ENCODE measurements around the gene TRAPPC6A.

TRAPPC6A gene

GRCh38 chr19:45163751-45164460, 14.1 kb downstream of the TRAPPC6A start:
- no peak for DNase-seq (ENCODE audit: low read depth)

DNA sequence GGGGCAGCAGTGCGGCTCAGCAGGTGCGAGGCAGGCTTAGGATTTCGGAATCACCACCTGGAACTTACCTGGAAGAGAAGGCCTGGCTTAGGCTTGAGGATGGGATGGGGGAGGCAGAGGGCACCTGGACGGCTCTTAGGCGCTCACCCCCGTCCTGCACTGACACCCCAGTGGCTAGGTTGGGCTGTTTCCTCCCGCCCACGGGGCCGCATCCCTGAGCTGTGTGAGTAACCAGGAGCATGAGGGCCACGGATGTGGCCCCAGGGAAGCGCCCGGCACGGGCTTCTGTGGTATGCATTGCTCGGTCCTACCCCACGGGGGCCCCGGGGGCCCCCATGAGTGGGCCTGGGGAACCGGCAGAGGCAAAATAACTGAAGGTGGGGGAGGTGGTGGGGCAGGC, 14.9 kb downstream of the TRAPPC6A start:
- DNase-seq (ENCODE audit: low read depth) = no peak

DNA sequence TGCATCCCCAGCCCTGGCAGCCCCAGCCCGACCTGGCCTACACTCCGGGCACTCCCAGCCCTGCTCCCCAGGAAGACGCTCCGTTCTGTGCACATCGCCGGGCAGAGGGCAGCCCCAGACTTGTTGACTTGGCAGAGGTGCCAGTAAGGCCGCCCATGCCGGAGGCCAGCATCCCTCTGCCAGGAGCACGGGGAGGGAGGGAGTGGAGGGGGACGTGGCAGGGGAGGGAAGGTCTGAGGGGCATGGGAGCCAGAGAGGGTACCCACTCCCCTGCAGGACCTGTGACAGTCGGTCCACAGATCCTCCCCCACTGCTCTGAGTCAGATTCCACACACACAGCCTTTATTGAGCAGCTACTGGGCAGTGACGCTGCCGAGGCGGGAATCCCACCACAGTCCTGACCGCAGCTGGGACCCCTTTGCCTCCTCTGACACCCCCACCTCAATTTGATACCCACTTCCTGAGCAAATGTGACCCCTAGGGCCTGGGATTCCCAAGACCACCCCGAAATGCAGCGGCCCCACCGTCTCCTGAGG, 15.4 kb downstream of the TRAPPC6A start:
- no peak for DNase-seq (ENCODE audit: low read depth)

- no peak for DNase-seq (ENCODE audit: low read depth)
Measured at GRCh38 chr19:45161738-45162607, 16.1 kb downstream of the TRAPPC6A start.

DNA sequence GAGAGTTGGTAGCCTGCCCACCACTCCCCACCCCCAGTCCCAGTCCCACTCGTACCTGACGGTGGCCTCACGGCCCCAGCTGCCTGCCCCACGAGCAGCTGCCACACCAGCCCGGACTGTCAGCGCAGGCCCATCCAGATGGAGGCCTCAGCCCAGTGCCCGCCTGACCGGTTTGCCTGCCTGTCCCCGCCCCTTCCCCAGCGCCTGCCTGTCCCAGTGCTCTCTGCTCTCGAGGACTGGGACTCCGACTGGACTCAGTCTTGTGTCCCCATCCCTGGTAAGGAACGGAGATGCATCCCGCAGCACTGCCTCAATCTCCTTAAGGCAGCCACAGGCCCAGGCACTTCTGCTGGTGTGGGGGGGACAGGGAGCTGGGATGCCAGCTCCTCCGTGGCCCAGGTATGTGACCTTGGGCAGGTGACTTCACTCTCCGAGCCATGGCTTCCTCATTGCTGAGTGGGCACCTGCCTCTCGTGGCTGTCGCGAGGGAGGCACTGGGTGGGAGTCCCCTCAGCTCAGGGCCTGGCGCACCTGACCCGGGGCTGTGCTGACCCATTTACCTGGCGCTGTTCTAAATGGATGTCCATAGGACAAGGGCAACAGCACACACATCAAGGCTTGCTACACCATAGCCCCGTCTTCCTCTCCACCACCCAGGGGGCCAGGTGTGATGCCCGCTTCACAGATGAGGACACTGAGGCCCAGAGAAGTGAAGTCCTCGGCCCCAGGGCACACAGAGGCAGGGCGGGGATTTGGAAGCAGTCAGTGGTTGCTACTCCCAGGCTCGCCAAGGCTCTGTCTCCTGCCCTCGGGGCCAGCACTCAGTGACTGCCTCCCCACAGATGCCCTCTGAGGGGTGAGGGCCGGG, 16.9 kb downstream of the TRAPPC6A start, which contains the start of gene NKPD1:
TSS of gene NKPD1 (minus strand) at position 113 of the 868 bp plus-strand sequence. CDS start 832 bp downstream, outside the sequence.
- DNase-seq (ENCODE audit: low read depth) = no peak

- DNase-seq (ENCODE audit: low read depth) = no peak
Measured at GRCh38 chr19:45159971-45160324, 18.1 kb downstream of the TRAPPC6A start.

- DNase-seq (ENCODE audit: low read depth) = no peak
Measured at GRCh38 chr19:45159210-45159970, 18.6 kb downstream of the TRAPPC6A start.

DNA sequence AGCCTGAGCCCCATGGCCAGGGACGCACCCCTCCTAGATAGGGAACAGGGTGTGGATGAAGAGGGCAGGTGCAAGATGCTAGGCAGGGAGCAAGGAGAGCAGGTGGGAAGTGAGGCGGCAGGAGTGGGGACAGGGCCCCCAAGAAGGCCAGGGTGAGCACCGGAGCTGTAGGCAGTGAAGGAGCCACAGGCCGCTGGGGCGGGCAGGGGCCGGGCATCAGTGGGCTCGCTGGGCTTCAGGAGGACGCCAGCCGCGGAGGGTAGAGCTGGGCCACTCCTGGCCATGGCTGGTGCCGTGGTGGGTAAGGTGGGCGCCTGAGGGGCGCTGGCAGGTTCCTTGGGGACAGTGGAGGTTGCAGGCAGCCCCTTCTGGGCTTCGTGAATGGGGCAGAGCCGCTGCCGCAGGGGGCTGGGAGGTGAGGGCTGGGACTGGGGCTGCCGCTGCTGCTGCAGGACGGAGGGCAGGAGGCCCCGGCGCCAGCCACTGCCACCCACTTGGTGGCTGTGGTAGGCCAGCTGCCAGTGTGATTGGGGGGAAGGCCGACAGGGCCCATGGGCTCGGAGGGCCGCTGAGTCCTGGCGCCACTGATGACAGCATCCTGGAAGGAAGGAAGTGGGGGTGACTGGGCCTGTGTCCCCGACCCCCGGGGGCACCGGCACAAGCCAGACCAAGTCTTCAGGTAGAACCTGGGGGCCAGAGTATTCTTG, 19.4 kb downstream of the TRAPPC6A start:
- DNase-seq (ENCODE audit: low read depth) = no peak

DNA sequence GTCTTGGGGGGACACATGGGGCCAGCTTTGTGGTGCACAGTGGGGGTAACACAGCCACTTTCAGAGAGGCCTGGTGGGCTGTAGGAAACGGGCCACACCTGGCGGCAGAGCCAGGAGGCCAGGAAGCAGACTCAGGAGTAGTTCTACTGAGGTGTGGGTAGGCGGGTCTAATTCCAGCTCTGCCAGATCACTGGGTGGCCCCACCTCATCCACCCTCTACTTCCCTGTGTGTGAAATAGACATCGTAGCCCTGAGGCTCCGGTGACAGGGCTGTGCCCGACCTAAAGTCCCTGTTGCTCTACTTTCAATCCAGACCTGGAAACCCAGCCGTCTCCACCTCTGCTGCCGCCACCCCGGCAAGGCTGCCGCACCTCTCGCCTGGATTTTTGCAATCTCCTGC, 21.3 kb downstream of the TRAPPC6A start:
- no peak for DNase-seq (ENCODE audit: low read depth)

- no peak for DNase-seq (ENCODE audit: low read depth)
Measured at GRCh38 chr19:45156011-45156630, 21.9 kb downstream of the TRAPPC6A start.

DNA sequence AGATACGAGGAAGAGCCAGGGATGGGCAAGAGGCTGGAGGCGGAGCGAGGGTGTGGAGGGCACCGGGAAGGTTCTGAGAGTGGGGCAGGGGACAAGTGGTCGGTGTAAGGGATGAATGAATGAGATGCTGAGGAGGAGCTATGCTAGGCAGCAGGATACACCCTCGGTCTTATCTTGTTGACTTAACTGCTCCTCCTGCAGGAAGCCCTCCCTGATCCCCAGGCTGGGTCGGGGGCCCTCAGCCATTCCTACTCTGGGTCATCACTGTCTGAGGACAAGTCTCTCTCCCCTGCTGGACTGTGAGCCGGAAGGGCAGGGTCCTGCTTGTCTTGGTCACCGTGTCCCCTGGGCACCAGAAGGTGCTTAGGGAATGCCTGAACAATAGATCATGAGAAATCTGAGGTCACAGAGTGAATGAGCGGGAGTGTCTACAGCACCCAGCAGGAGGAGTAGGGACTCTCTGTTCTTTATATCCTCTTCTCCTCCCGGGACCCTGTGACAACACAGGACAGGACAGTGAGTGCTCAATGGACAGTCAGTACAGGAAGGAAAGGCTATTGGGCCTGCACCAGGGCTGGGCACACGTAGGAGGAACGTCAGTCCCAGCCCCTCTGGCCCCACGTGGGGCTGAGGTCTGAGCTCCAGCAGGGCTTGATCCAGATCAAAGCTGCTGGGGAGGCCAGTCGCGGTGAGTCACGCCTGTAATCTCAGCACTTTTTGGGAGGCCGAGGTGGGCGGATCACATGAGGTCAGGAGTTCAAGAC, 23.8 kb downstream of the TRAPPC6A start:
- DNase-seq (ENCODE audit: low read depth) = no peak

DNA sequence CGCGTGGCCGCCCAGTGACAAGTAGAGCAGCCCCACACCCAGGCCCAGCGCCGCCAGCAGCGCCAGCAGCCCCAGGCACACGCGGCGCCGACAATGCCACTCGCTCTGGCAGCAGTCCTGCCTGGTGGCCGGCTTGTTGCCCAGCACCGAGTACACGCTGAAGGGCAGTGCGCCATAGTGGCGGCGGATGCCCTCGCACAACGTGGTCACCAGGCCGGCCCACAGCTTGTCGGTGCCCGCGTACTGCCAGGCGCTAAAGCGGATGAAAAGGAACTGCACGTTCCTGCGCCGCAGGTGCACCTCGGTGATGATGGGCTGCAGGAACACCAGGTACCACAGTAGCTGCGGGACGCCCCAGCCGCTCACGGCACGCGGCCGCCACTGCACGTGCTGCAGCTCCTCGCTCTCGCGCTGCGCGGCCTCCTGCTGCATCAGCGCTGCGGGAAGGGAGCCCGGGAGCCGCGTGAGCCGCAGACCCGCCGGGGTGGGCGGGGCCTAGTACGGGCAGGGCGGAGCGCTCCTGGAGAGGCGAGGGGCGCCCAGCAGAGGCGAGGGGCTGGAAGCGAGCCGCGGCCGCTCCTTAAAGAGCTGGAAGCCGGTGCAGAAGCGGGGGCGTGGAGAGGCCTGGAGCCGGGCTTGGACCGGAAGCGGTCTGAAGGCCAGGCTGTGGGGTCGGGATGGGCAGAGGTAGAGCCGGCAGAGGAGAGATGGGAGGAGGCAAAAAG, 24.5 kb downstream of the TRAPPC6A start:
- peak; percentile 7 for DNase-seq (ENCODE audit: low read depth)

DNA sequence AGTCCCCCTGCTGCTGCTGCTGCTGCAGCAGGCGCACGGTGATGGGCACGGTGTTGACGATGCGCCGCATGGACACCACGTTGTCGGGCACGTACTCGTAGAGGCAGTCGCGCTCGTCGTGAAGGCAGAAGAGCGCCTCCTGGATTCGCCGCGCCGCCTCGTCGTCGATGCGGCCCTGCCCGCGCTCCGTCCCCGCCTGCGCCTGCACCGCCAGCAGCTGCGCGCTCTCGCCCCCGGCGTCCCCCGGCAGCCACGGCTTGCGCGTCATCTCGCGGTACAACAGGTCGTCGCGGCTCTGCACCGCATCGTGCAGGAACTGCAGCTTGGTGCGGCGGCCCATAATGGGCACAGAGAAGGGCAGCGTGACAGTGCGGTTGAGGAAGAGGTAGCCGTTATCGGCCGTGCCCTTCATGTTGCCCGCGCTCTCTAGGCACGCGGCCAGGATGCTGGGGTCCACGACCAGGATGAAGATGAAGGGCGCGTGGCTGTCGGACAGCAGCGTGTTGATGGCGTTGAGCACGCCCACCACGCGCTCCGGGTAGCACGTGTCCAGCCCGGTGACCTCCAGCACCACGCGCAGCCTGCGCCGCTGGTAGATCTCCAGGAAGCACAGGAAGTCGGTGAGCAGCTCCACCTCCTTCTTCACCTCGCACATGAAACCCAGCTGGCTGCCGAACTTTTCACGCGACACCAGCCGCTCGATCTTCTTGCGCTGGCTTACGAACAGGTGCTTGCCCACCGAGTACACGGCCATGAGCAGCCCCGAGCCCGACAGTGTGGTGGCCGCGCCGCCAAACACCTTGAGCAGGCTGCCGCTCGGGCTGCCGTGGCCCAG, 25.3 kb downstream of the TRAPPC6A start:
- DNase-seq (ENCODE audit: low read depth) = peak; percentile 15

DNA sequence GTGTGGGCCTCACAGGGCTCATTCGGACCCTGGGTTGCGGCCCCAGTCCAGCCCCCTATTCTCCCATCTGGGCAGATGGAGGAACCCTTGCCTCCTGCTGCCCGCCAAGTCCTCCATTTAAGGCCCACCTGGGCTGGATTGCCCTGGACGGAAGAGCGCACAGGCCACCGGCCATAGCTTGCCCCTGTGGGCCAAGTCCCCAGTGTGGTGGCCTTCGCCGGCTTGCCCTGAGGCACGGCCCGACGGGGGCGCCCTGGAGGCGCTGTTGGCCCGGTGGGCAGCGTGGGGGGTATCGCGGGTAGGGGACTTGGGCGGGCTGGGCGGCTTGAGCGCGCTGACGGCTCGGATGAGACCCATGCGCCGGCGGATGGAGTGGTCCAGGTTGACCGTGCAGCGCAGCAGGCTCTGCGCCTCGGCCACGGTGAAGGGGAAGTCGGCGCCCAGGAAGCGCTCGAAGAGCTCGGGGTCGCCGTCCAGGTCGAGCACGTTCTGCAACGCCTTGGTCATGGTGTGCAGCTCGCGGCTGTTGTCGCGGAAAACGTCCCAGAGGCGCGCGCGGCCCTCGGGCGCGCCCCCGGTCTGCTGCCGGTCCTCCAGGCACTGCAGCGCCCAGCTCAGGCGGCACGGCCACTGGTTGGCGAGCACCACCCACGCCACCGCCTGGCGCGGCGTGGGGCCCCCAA, 26.1 kb downstream of the TRAPPC6A start:
- DNase-seq (ENCODE audit: low read depth) = no peak

- no peak for DNase-seq (ENCODE audit: low read depth)
Measured at GRCh38 chr19:45151320-45151719, 26.7 kb downstream of the TRAPPC6A start.

DNA sequence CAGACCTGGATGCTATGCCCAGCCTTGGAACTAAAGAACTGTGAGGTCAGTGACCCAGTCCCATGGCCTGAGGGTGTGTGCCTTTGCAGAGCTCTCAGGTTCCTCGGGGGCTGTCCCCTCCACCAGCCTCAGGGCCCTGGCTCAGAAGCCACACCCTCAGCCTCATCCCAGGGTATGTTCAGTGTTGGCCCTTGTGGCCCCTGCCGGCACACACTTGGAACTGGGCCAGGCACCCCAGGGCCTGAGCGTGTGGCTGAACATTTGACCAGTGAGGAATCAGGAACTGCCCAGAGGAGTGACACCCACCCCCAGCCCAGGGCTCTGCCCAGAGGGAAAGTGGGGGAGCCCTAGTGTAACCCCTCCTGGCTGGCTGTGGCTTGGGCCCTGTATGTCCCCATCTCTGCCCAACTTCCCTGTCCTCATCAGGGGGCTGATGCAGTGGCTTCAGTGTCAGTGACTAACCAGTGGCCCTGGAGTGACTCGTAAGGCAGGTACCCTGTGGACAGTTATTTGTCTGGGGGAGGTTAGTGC, 27.2 kb downstream of the TRAPPC6A start:
- no peak for DNase-seq (ENCODE audit: low read depth)

- no peak for DNase-seq (ENCODE audit: low read depth)
Measured at GRCh38 chr19:45150180-45150579, 27.9 kb downstream of the TRAPPC6A start.

Measured in T follicular helper cell (primary cell).